Ectodermal cell (in vitro differentiated cells): ENCODE measurements around the gene LRBA.

Source experiments
- H3K27ac ChIP-seq: 2 replicates; pipeline ENCODE4 v1.7.0; 2013; ENCODE audit warnings: mild to moderate bottlenecking, low read depth, low read length; ENCODE audit not compliant: insufficient read depth, poor library complexity, severe bottlenecking
- H3K27me3 ChIP-seq: 2 replicates; pipeline ENCODE4 v1.7.0; 2013; ENCODE audit warnings: mild to moderate bottlenecking, low read length; ENCODE audit not compliant: insufficient read depth, control insufficient read depth, poor library complexity, severe bottlenecking
- H3K36me3 ChIP-seq: one replicate; pipeline ENCODE4 v1.7.0; 2013; ENCODE audit warnings: low read length; ENCODE audit not compliant: control insufficient read depth, insufficient read depth
- H3K4me1 ChIP-seq: one replicate; pipeline ENCODE4 v1.7.0; 2013; ENCODE audit warnings: low read length; ENCODE audit not compliant: control insufficient read depth, insufficient read depth
- H3K4me3 ChIP-seq: 2 replicates; pipeline ENCODE4 v1.7.0; 2013; ENCODE audit warnings: low read depth, low read length, control low read depth; ENCODE audit not compliant: insufficient read depth
- H3K9me3 ChIP-seq: 2 replicates; pipeline ENCODE4 v1.7.0; 2013; ENCODE audit warnings: mild to moderate bottlenecking, low read length, moderate library complexity; ENCODE audit not compliant: control insufficient read depth
- WGBS, 2 experiments: methylation state at CpG; one replicate each; pipeline ENCODE4 v1.1.7; 2013; ENCODE audit warnings: missing lambda C conversion rate in 2 of 2; 5-methylcytosine and 5-hydroxymethylcytosine counted together

LRBA gene

GRCh38 chr4:151015459-151016347 is 619 bp upstream of the LRBA start:
- H3K27me3 ChIP-seq, result no peaks in the 10 kb centered on the region
- H3K4me1 ChIP-seq, result no peaks in the 10 kb centered on the region
- H3K27ac ChIP-seq, result peak overlapping the region; percentile 88
- peak overlapping the region; percentile 83 for H3K4me3 ChIP-seq
- 0% methylated on average over 87 of the region's 87 CpGs for WGBS, 2 experiments
- no peaks in the 10 kb centered on the region for H3K36me3 ChIP-seq
- H3K9me3 ChIP-seq, result no peaks in the 10 kb centered on the region

GRCh38 chr4:151013944-151014343 is 1.1 kb downstream of the LRBA start:
- no peaks in the 10 kb centered on the region for H3K36me3 ChIP-seq
- H3K4me3 ChIP-seq, result peak overlapping the region; percentile 83
- no peaks in the 10 kb centered on the region for H3K9me3 ChIP-seq
- H3K4me1 ChIP-seq, result no peaks in the 10 kb centered on the region
- H3K27ac ChIP-seq, result no peak overlapping the region
- 26 to 42% methylated on average over 3 to 4 of the region's 4 CpGs for WGBS, 2 experiments
- no peaks in the 10 kb centered on the region for H3K27me3 ChIP-seq

DNA sequence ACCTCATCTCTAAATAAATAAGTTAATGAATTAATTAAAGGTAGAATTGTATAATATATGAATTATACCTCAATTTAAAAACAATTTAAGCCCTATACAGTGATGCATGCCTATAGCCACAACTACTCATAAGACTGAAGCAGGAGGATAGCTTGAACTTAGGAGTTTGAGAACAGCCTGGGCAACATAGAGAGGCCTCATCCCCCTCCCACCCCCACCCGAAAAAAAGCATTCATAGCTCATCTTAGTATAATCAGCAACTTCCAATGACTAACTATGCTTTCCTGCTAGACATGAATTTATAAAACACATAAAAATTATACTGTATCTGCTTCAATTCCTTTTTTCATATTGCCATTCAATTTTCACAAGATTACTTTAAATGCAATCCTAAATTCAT is 1.6 kb downstream of the LRBA start:
- Histone ChIP-seq H3K36me3 (no peaks in the 10 kb centered on the region), H3K27ac (no peak overlapping the region), H3K4me1 (no peaks in the 10 kb centered on the region), H3K27me3 (no peaks in the 10 kb centered on the region), H3K9me3 (no peaks in the 10 kb centered on the region), H3K4me3 (peak overlapping the region; percentile 83)
- WGBS, 2 experiments, result 6 to 8% methylated on average over 1 of the region's 1 CpG

DNA sequence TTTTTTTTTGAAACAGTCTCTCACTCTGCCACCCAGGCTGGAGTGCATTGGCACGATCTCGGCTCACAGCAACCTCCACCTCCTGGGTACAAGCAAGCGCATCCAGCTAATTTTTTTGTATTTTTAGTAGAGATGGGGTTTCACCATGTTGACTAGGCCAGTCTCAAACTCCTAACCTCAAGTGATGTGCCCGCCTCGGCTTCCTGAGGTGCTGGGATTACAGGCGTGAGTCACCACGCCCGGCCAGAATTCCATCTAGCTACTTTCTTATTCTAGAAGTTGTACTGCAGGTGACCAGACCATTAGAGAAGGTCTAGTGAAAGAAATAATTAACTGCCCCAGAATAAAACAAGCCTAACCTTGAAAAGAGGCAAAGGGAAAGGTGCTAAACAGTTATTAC is 2.3 kb downstream of the LRBA start:
- H3K9me3 ChIP-seq, result no peaks in the 10 kb centered on the region
- WGBS, 2 experiments, result 49 to 57% methylated on average over 8 of the region's 8 CpGs
- no peaks in the 10 kb centered on the region for H3K27me3 ChIP-seq
- peak overlapping the region; percentile 24 for H3K4me3 ChIP-seq
- no peaks in the 10 kb centered on the region for H3K4me1 ChIP-seq
- no peak overlapping the region for H3K27ac ChIP-seq
- H3K36me3 ChIP-seq, result no peaks in the 10 kb centered on the region

DNA sequence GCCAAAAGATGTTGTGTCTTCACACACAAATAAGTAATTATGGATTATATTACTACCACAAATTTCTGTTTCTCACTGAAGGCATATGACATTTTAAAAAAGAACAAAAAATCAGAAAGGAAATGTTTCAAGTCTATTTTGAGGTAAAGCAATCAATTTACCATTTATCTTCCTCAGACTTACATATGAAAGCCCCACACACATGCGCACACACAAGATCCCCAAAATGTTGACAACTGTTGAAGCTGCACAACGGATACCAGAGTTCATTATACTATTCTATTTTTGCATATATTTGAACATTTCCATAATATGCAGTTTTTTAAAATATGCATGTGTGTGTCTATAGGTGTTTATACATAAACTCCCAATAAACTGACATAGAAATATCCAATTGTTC is 2.7 kb downstream of the LRBA start:
- Histone ChIP-seq H3K9me3 (no peaks in the 10 kb centered on the region), H3K36me3 (no peaks in the 10 kb centered on the region), H3K27ac (no peak overlapping the region), H3K27me3 (no peaks in the 10 kb centered on the region), H3K4me3 (no peak overlapping the region), H3K4me1 (no peaks in the 10 kb centered on the region)
- 100% methylated on average over 1 of the region's 2 CpGs for WGBS, 2 experiments

DNA sequence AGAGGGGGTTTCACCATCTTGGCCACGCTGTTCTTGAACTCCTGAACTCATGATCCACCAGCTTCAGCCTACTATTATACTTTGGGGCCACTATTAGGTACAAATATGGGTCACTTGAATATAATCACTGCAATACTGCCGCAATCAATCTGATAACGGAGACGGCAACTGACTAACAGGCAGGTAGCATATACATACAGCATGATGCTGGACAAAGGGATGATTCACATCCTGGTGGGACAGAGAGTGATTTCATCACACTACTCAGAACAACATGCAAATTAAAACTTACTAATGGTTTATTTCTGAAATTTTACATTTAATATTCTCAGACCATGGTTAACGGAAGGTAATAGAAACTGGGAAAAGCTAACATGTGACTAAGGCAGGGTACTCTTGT is 10.9 kb downstream of the LRBA start:
- Histone ChIP-seq H3K9me3 (no peaks in the 10 kb centered on the region), H3K36me3 (no peaks in the 10 kb centered on the region), H3K27ac (no peak overlapping the region), H3K4me1 (no peaks in the 10 kb centered on the region), H3K4me3 (no peak overlapping the region), H3K27me3 (no peaks in the 10 kb centered on the region)
- 95% methylated on average over 4 of the region's 5 CpGs for WGBS, 2 experiments

DNA sequence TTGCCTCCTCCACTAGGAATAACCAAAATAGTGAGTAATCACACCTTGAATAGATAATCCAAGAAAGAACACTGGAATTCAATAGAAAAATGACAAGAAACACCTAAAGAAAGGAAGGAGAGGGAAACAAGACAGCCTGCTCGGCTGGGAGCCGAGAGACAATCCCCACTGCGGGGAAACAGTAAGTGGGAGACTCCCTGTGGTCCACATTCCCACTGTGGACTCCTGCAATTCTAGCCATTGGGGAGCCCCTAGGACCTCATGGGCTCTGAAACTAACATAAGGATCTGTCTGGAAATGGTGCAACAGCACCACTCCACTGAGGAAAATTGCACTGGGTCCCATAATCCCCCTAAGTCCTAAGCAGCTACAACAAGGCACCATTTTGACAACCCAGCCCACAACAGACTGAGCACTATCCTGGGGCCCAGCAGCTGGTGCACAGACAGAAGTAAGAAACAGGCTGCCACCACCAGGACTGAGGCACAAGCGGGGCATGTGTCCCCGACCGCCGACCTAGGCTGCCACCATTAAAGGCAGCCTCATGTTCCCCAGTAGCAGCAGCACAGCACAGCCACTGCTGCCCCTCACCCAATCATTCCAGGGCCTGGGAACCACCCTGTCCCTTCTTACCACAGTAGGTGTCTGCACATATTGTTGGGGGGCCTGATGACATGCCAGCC is 14.2 kb downstream of the LRBA start:
- Histone ChIP-seq H3K4me1 (no peaks in the 10 kb centered on the region), H3K9me3 (no peaks in the 10 kb centered on the region), H3K4me3 (no peak overlapping the region), H3K36me3 (no peaks in the 10 kb centered on the region), H3K27ac (no peak overlapping the region), H3K27me3 (no peaks in the 10 kb centered on the region)
- 89% methylated on average over 7 of the region's 7 CpGs for WGBS, 2 experiments

GRCh38 chr4:150999086-150999485 is 16.0 kb downstream of the LRBA start:
- no peaks in the 10 kb centered on the region for H3K36me3 ChIP-seq
- H3K9me3 ChIP-seq, result no peaks in the 10 kb centered on the region
- H3K4me1 ChIP-seq, result no peaks in the 10 kb centered on the region
- H3K27ac ChIP-seq, result peak overlapping the region; percentile 30
- no peak overlapping the region for H3K4me3 ChIP-seq
- 100% methylated on average over 1 of the region's 1 CpG for WGBS, 2 experiments
- no peaks in the 10 kb centered on the region for H3K27me3 ChIP-seq

GRCh38 chr4:150997141-150997540 is 17.9 kb downstream of the LRBA start:
- no peaks in the 10 kb centered on the region for H3K36me3 ChIP-seq
- H3K4me3 ChIP-seq, result no peak overlapping the region
- H3K4me1 ChIP-seq, result no peaks in the 10 kb centered on the region
- H3K27ac ChIP-seq, result no peak overlapping the region
- H3K27me3 ChIP-seq, result no peaks in the 10 kb centered on the region
- no peaks in the 10 kb centered on the region for H3K9me3 ChIP-seq

GRCh38 chr4:150994721-150995120 is 20.4 kb downstream of the LRBA start:
- 72 to 76% methylated on average over 2 of the region's 2 CpGs for WGBS, 2 experiments
- Histone ChIP-seq H3K36me3 (no peaks in the 10 kb centered on the region), H3K27me3 (no peaks in the 10 kb centered on the region)

More at GRCh38 chr4:150994721-150995120, 20.4 kb downstream of the LRBA start:
- H3K4me1 ChIP-seq, result no peaks in the 10 kb centered on the region
- no peak overlapping the region for H3K4me3 ChIP-seq
- H3K9me3 ChIP-seq, result no peaks in the 10 kb centered on the region
- no peak overlapping the region for H3K27ac ChIP-seq
